ENCODE data around the gene CACNA1I.

- TF ChIP-seq, protein P1, sequence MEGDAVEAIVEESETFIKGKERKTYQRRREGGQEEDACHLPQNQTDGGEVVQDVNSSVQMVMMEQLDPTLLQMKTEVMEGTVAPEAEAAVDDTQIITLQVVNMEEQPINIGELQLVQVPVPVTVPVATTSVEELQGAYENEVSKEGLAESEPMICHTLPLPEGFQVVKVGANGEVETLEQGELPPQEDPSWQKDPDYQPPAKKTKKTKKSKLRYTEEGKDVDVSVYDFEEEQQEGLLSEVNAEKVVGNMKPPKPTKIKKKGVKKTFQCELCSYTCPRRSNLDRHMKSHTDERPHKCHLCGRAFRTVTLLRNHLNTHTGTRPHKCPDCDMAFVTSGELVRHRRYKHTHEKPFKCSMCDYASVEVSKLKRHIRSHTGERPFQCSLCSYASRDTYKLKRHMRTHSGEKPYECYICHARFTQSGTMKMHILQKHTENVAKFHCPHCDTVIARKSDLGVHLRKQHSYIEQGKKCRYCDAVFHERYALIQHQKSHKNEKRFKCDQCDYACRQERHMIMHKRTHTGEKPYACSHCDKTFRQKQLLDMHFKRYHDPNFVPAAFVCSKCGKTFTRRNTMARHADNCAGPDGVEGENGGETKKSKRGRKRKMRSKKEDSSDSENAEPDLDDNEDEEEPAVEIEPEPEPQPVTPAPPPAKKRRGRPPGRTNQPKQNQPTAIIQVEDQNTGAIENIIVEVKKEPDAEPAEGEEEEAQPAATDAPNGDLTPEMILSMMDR (IDR thresholded peaks at IDR 0.05), result no peak
- TF ChIP-seq POLR2A (IDR thresholded peaks at IDR 0.05) (no peak), POLR2AphosphoS5 (IDR thresholded peaks at IDR 0.05) (no peak)
These were observed 6.8 kb downstream of the CACNA1I start for GRCh38 chr22:39577366-39577765.
